GM10248 (cell line): Measurements from ENCODE around the gene NDUFB5.

ENCODE experiments used
- CTCF ChIA-PET: fragments of 300-600 bp; sonication (Branson Sonifier 250); formaldehyde crosslinking; extraction: SDS; loops from one replicate; lab custom pipeline; 2021; ENCODE audit warnings: antibody characterized with exemption; lab: Yijun Ruan, JAX
- POLR2A ChIA-PET: fragments of 350-650 bp; sonication (Branson Sonifier 250); formaldehyde crosslinking; extraction: SDS; loops from one replicate; lab custom pipeline; 2020; ENCODE audit warnings: antibody characterized with exemption; lab: Yijun Ruan, JAX
- DNase-seq: peaks from one replicate; pipeline ENCODE4 v3.0.0; 2012; ENCODE audit errors: extremely low spot score
- CTCF ChIP-seq: IDR thresholded peaks from 2 replicates; pipeline ENCODE4 v1.5.1; 2012; ENCODE audit warnings: mild to moderate bottlenecking, low read depth; ENCODE audit errors: extremely low read depth, missing control alignments, control extremely low read depth

Gene NDUFB5

GRCh38 chr3:179565496-179565895 is 39.1 kb upstream of the NDUFB5 start:
- POLR2A ChIA-PET: no interaction called here
- no peak for TF ChIP-seq CTCF
- DNase-seq: peak; percentile 29
- CTCF ChIA-PET: interaction anchor here (1.2 to 1.3 kb wide), 3 partner anchors 26 to 111 kb away, joined by 3 read pairs; no protein-coding TSS in a partner anchor

GRCh38 chr3:179580992-179581391 is 23.6 kb upstream of the NDUFB5 start:
- TF ChIP-seq CTCF: no peak
- ChIA-PET POLR2A (no interaction called here), CTCF (interaction anchor here (1.2 to 1.3 kb wide), 2 partner anchors 12 to 20 kb away, joined by 3 read pairs; no protein-coding TSS in a partner anchor)
- no peak for DNase-seq

- TF ChIP-seq CTCF: no peak
- ChIA-PET CTCF (interaction anchor here (1.2 to 1.7 kb wide), 2 partner anchors 11 to 14 kb away, joined by 3 to 4 read pairs; no protein-coding TSS in a partner anchor), POLR2A (no interaction called here)
- DNase-seq: no peak
Measured at GRCh38 chr3:179589143-179589542, 15.5 kb upstream of the NDUFB5 start.

GRCh38 chr3:179590669-179591068 is 13.9 kb upstream of the NDUFB5 start:
- TF ChIP-seq CTCF: no peak
- CTCF ChIA-PET: interaction anchor here (1.0 to 1.7 kb wide), 4 partner anchors 9 to 33 kb away, joined by 3 to 6 read pairs (median 4); no protein-coding TSS in a partner anchor
- no peak for DNase-seq
- POLR2A ChIA-PET: interaction anchor here (0.7 kb wide), 1 partner anchor 15 kb away, joined by 4 read pairs; no protein-coding TSS in a partner anchor

GRCh38 chr3:179591313-179591712 is 13.3 kb upstream of the NDUFB5 start:
- CTCF ChIA-PET: interaction anchor here (1.0 to 1.5 kb wide), 3 partner anchors 8 to 33 kb away, joined by 3 to 6 read pairs (median 3); no protein-coding TSS in a partner anchor
- TF ChIP-seq CTCF: no peak
- POLR2A ChIA-PET: no interaction called here
- no peak for DNase-seq

- DNase-seq: no peak
- ChIA-PET POLR2A (no interaction called here), CTCF (interaction anchor here (1.4 kb wide), 1 partner anchor 9 kb away, joined by 6 read pairs; no protein-coding TSS in a partner anchor)
- TF ChIP-seq CTCF: no peak
Measured at GRCh38 chr3:179599531-179599930, 5.1 kb upstream of the NDUFB5 start.

- no peak for DNase-seq
- TF ChIP-seq CTCF: no peak
- POLR2A ChIA-PET: no interaction called here
- CTCF ChIA-PET: no interaction called here
Measured at GRCh38 chr3:179603321-179603720, 1.3 kb upstream of the NDUFB5 start.
